DND-41 (cell line): ENCODE measurements around the gene XRCC4.

Source experiments
- CTCF ChIP-seq: IDR thresholded peaks from 2 replicates; pipeline ENCODE4 v1.5.1; 2012; ENCODE audit warnings: borderline replicate concordance, low read length, moderate library complexity, mild to moderate bottlenecking; ENCODE audit not compliant: poor library complexity, severe bottlenecking; ENCODE audit errors: extremely low read depth
- EZH2 ChIP-seq: IDR thresholded peaks from 3 replicates; pipeline ENCODE4 v1.6.1; 2012; ENCODE audit warnings: borderline replicate concordance, low read depth, mild to moderate bottlenecking, moderate library complexity, low read length, inconsistent platforms; ENCODE audit not compliant: severe bottlenecking

GRCh38 chr5:83145882-83146331, 68.6 kb downstream of the XRCC4 start:
- TF ChIP-seq CTCF: no peak
- TF ChIP-seq EZH2: no peak
